GM12878 (cell line): ENCODE data around the gene ATP1A3. TPM values are rescaled to one million over a fixed set of nuclear protein-coding genes. Genes with fewer than 3 reads are reported as not detected.
A peak's percentile ranks its signal among the peaks of the same experiment; 100 is the strongest.
"Not testable (repeated sequence)": the region's sequence is repeated elsewhere in the genome, so short reads cannot be mapped to it uniquely, and the experiment has no call there.

Experiments used
- ATAC-seq: fragments of 200-7000 bp; cut with Tn5 transposase; 3 replicates; pipeline ENCODE4 v1.9.1; 2020; ENCODE audit warnings: mild to moderate bottlenecking, moderate library complexity
- BruUV-seq: library from RNA; stranded (reverse); fragments of 400-500 nt; replicated peaks from 2 replicates; lab custom pipeline; 2021; lab: Mats Ljungman, UMichigan
- CTCF ChIA-PET: fragments of 300-600 bp; sonication (Branson Sonifier 250); formaldehyde crosslinking; extraction: SDS; loops from one replicate; lab custom pipeline; 2021; ENCODE audit warnings: inconsistent platforms; lab: Yijun Ruan, JAX
- POLR2A ChIA-PET: fragments of 350-600 bp; formaldehyde crosslinking; extraction: SDS; loops from one replicate; lab custom pipeline; 2021; ENCODE audit warnings: inconsistent platforms; lab: Charles Lee
- RAD21 ChIA-PET: fragments of 300-600 bp; sonication (Branson Sonifier 250); formaldehyde crosslinking; loops from one replicate; lab custom pipeline; 2023; ENCODE audit warnings: antibody characterized with exemption; ENCODE audit not compliant: unreplicated experiment; lab: Charles Lee
- SMC1A ChIA-PET: fragments of 300-600 bp; sonication (Branson Sonifier 250); formaldehyde crosslinking; loops from one replicate; lab custom pipeline; 2023; ENCODE audit not compliant: unreplicated experiment, uncharacterized antibody; lab: Charles Lee
- DNase-seq: peaks from one replicate; pipeline ENCODE4 v3.0.0-alpha.2; 2011; ENCODE audit warnings: low read depth, low spot score
- FAIRE-seq: peaks from 3 replicates; lab custom pipeline; 2011; peaks lifted over from hg19 to GRCh38; lab: Jason Lieb, UNC
- H2AFZ ChIP-seq: 2 replicates; pipeline ENCODE4 v1.6.0; 2011; ENCODE audit warnings: low read depth, low read length, control low read depth; ENCODE audit not compliant: control insufficient read depth
- H3K27ac ChIP-seq: 2 replicates; pipeline ENCODE4 v1.5.1; 2011; ENCODE audit warnings: control low read depth; ENCODE audit not compliant: control insufficient read depth, insufficient read depth
- H3K27me3 ChIP-seq, 2 experiments: replicated peaks in 1 of 2; 2 replicates each; pipeline versions ENCODE4 v1.6.0 to v1.6.1; 2011; ENCODE audit warnings: low read length in 1 of 2; ENCODE audit not compliant: control insufficient read depth in 2 of 2, insufficient read depth in 2 of 2
- H3K36me3 ChIP-seq, 2 experiments: 2 replicates each; pipeline ENCODE4 v1.5.1; 2011; ENCODE audit warnings: low read length in 1 of 2; ENCODE audit not compliant: control insufficient read depth in 2 of 2, insufficient read depth in 2 of 2
- H3K4me1 ChIP-seq: 2 replicates; pipeline ENCODE4 v1.6.1; 2011; ENCODE audit warnings: mild to moderate bottlenecking, low read length, moderate library complexity, mixed read lengths; ENCODE audit not compliant: control insufficient read depth, insufficient read depth
- H3K4me2 ChIP-seq: 2 replicates; pipeline ENCODE4 v1.6.0; 2011; ENCODE audit warnings: control low read depth; ENCODE audit not compliant: control insufficient read depth, insufficient read depth
- H3K4me3 ChIP-seq: fragments of 200-600 bp; sonication (generic); 2 replicates; pipeline ENCODE4 v1.5.1; 2016
- H3K79me2 ChIP-seq: 2 replicates; pipeline ENCODE4 v1.6.0; 2011; ENCODE audit warnings: low read length; ENCODE audit not compliant: control insufficient read depth, insufficient read depth
- H3K9ac ChIP-seq: 2 replicates; pipeline ENCODE4 v1.8.0; 2011; ENCODE audit warnings: low read length, control low read depth, mixed read lengths; ENCODE audit not compliant: control insufficient read depth, insufficient read depth
- H3K9me3 ChIP-seq: replicated peaks from 3 replicates; pipeline ENCODE4 v1.5.1; 2011; ENCODE audit warnings: mild to moderate bottlenecking, low read length; ENCODE audit not compliant: control insufficient read depth, insufficient read depth
- H4K20me1 ChIP-seq: 2 replicates; pipeline ENCODE4 v1.6.0; 2011; ENCODE audit not compliant: control insufficient read depth, insufficient read depth
- BCL3 ChIP-seq: IDR thresholded peaks from 2 replicates; pipeline ENCODE4 v1.6.1; 2011; ENCODE audit warnings: borderline replicate concordance, low read depth, mild to moderate bottlenecking, moderate library complexity, low read length; ENCODE audit not compliant: insufficient read depth, poor library complexity, severe bottlenecking
- CBX5 ChIP-seq: sonication (generic); IDR thresholded peaks from 2 replicates; pipeline ENCODE4 v1.6.1; 2016; ENCODE audit warnings: low read depth, moderate library complexity, mild to moderate bottlenecking, inconsistent platforms
- E2F8 ChIP-seq: fragments of 450-650 bp; IDR thresholded peaks from 2 replicates; pipeline ENCODE4 v1.6.1; 2018; ENCODE audit warnings: mild to moderate bottlenecking, low read depth, moderate library complexity; ENCODE audit not compliant: partially characterized antibody
- TCF7 ChIP-seq: IDR thresholded peaks from 2 replicates; pipeline ENCODE4 v1.6.1; 2014; ENCODE audit warnings: antibody characterized with exemption, borderline replicate concordance
- WGBS: methylation state at CpG from one replicate; pipeline ENCODE4 v1.1.6; 2016; ENCODE audit warnings: low lambda C conversion rate; ENCODE audit not compliant: insufficient replicate concordance, insufficient coverage; ENCODE audit errors: missing lambda C conversion rate; 5-methylcytosine and 5-hydroxymethylcytosine counted together
- in situ Hi-C: fragments of 300-500 bp; cut with MboI; formaldehyde crosslinking; loops from 9 replicates; pipeline ENCODE4 v1.14.3; 2018; ENCODE audit warnings: mixed read lengths
- intact Hi-C: fragments of 100-400 bp; cut with micrococcal nuclease; formaldehyde crosslinking; loops from one replicate; pipeline ENCODE4 v1.14.2; 2022; ENCODE audit not compliant: unreplicated experiment
- polyA plus RNA-seq, 11 experiments: library from polyadenylated mRNA; depleted of rRNA in 4 of 11; unstranded in 6 of 11; stranded (reverse) in 5 of 11; fragments of >200 nt; fragmentation: Nextera tagmentation in 4 of 11; fragmentation: Illumina TruSeq in 1 of 11; extraction: Ambion mirVana in 4 of 11; extraction: Trizol in 1 of 11; gene quantifications; 1 replicate in 1 of 11; 2 replicates in 10 of 11; pipeline versions ENCODE4 v1.2.1 to v1.2.3, GENCODE V29; 2011 to 2016; ENCODE audit warnings: inconsistent platforms in 2 of 11, missing spikeins in 2 of 11, low read depth in 1 of 11
- total RNA-seq, 4 experiments: library from RNA; depleted of rRNA in 3 of 4; stranded (reverse); fragments of >200 nt in 3 of 4; fragmentation: Illumina TruSeq in 1 of 4; extraction: Trizol in 1 of 4; gene quantifications; 2 replicates each; pipeline versions ENCODE4 v1.2.1 to v1.2.3, GENCODE V29; 2013 to 2021

ATP1A3 gene
- total and polyA plus RNA-seq, 10 of the 15 experiments (the other 5 are each of a cell fraction or from before 2014, with no cell fraction given): 0.17 to 0.86 (median 0.32) TPM; not detected in 2

GRCh38 chr19:42018503-42019193 lies 24.6 kb upstream of the ATP1A3 start (continued):
- TF ChIP-seq E2F8 (no peak), CBX5 (no peak)

GRCh38 chr19:42017040-42017439 lies 23.0 kb upstream of the ATP1A3 start:
- Histone ChIP-seq H3K9me3 (no peaks in the 10 kb centered on the region), H3K4me2 (no peak overlapping the region)
- no peak for TF ChIP-seq TCF7
- TF ChIP-seq BCL3: peak; percentile 62
- TF ChIP-seq, all 136 proteins: peak for 1
- Histone ChIP-seq H4K20me1 (no peaks in the 10 kb centered on the region), H3K79me2 (no peaks in the 10 kb centered on the region), H3K4me3 (no peak overlapping the region), H2AFZ (no peak overlapping the region), H3K27ac (no peak overlapping the region), H3K27me3 (peaks cover 0 to 2% of the 10 kb centered on the region in 2 experiments; a peak in 1 of 4 replicates), H3K9ac (no peak overlapping the region), H3K4me1 (no peaks in the 10 kb centered on the region), H3K36me3 (no peaks in the 10 kb centered on the region)
- ATAC-seq (no peak), DNase-seq (no peak), FAIRE-seq (no peak)
- no TSS peak for BruUV-seq
- in situ Hi-C loops: no loop called here
- WGBS: 47% methylated on average over 8 of the region's 8 CpGs
- CTCF ChIA-PET: interaction anchor here (3.9 kb wide), 1 partner anchor 12 kb away, joined by 18 read pairs; no protein-coding TSS in a partner anchor
- intact Hi-C loops: no loop called here
- SMC1A ChIA-PET: no interaction called here
- POLR2A ChIA-PET: no interaction called here
- RAD21 ChIA-PET: no interaction called here

- H3K27me3 ChIP-seq, H3K27ac ChIP-seq, ATAC-seq, H3K4me1 ChIP-seq, H3K9ac ChIP-seq, RAD21 ChIA-PET, H3K79me2 ChIP-seq, H2AFZ ChIP-seq, H4K20me1 ChIP-seq, H3K9me3 ChIP-seq, FAIRE-seq, H3K4me3 ChIP-seq, BruUV-seq, SMC1A ChIA-PET, DNase-seq, POLR2A ChIA-PET, intact Hi-C loops, H3K36me3 ChIP-seq, H3K4me2 ChIP-seq, in situ Hi-C loops: not testable (repeated sequence)
- CTCF ChIA-PET: interaction anchor here (1.5 kb wide), 1 partner anchor 22 kb away, joined by 7 read pairs; no protein-coding TSS in a partner anchor
- WGBS: 96% methylated on average over 3 of the region's 3 CpGs
These were observed 18.7 kb upstream of the ATP1A3 start for GRCh38 chr19:42012747-42013146.
